ENCODE data around the gene THAP7. TPM values are rescaled to one million over a fixed set of nuclear protein-coding genes. Genes with fewer than 3 reads are reported as not detected.

The THAP7 gene
- total RNA-seq, 4 donors from 2014 or later = 46.9 to 71.8 (median 49.3) TPM

GRCh38 chr22:21026783-21027692 is 25.1 kb upstream of the THAP7 start:
- Histone ChIP-seq H3K4me1 (peaks cover 0 to 8% (median 4%) of the 10 kb centered on the region in 4 donors), H3K36me3 (no peaks in the 10 kb centered on the region), H3K27me3 (peaks cover 0 to 29% of the 10 kb centered on the region in 2 donors), H3K9me3 (no peaks in the 10 kb centered on the region), H3K4me3 (no peak overlapping the region), H3K27ac (no peak overlapping the region)
- 66 to 69% methylated on average over 13 to 14 of the region's 14 CpGs for whole genome bisulfite sequencing, 2 donors
- no peak for TF ChIP-seq POLR2A (IDR thresholded peaks at IDR 0.05)
- TF ChIP-seq EP300 (IDR thresholded peaks at IDR 0.05) = no peak
- no peak for TF ChIP-seq CTCF (IDR thresholded peaks at IDR 0.05)
- DNase-seq (ENCODE audit: low spot score in 2 of 2) = no peak

DNA sequence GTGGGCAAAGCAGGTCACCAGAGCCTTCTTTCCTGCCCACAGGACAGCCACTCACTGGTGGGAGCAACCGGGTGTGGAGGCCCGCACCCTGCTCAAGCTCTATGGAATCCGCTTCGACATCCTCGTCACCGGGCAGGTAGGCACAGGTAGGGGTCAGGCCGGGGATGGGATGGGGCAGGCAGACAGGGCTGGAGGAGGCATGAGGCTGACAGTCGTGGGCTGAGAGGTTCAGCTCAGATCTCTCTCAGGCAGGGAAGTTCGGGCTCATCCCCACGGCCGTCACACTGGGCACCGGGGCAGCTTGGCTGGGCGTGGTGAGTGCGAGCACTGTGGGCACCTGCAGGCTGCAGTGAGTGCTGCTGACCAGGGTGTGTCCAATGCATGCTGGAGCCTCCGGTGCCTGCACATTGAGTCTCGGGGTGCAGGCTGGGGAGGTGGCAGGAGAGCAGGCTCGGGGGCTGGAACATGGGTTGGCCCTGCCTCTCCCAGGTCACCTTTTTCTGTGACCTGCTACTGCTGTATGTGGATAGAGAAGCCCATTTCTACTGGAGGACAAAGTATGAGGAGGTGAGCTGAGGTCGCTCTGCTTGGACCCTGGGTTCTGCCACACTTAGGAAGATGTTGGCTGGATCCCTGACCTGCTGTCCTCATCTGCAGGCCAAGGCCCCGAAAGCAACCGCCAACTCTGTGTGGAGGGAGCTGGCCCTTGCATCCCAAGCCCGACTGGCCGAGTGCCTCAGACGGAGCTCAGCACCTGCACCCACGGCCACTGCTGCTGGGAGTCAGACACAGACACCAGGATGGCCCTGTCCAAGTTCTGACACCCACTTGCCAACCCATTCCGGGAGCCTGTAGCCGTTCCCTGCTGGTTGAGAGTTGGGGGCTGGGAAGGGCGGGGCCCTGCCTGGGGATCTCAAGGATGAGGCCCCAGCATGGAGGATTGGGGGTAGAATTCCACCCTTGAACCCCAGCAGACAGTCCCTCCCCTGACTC is 24.1 kb upstream of the THAP7 start:
- Histone ChIP-seq H3K27ac (no peak overlapping the region), H3K36me3 (no peaks in the 10 kb centered on the region), H3K4me1 (no peaks in the 10 kb centered on the region), H3K4me3 (no peak overlapping the region), H3K9me3 (no peaks in the 10 kb centered on the region), H3K27me3 (peaks cover 0 to 21% of the 10 kb centered on the region in 2 donors)
- TF ChIP-seq EP300 (IDR thresholded peaks at IDR 0.05) (no peak), POLR2A (IDR thresholded peaks at IDR 0.05) (no peak), CTCF (IDR thresholded peaks at IDR 0.05) (no peak)
- WGBS, 2 donors = 85 to 87% methylated on average over 20 to 26 of the region's 27 CpGs
- no peak for DNase-seq (ENCODE audit: low spot score in 2 of 2)

DNA sequence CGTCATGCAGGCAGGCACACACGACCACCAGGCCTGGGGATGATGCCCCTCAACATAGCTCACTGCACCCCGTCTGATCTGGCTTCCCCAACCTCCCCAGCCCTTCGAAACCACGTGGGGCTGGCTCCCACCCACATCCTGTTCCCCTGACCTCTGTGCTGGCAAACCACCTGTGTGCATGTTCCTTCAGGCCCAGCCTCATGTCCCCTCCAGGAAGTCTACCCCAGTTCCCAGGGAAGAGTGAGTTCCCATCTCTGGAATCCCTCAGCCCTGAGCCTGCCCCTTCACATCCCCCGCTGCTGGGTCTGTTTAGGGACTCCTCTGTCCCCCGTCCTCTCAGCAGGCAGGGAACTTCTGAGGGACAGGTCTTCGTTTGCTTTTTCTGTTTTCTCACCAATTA is 23.3 kb upstream of the THAP7 start:
- no peak overlapping the region for H3K4me3 ChIP-seq
- WGBS, 2 donors = 70 to 76% methylated on average over 8 of the region's 8 CpGs
- DNase-seq (ENCODE audit: low spot score in 2 of 2) = no peak
- no peak overlapping the region for H3K27ac ChIP-seq
- H3K27me3 ChIP-seq = peaks cover 0 to 13% of the 10 kb centered on the region in 2 donors
- no peak for TF ChIP-seq POLR2A (IDR thresholded peaks at IDR 0.05)
- no peak for TF ChIP-seq CTCF (IDR thresholded peaks at IDR 0.05)
- no peak for TF ChIP-seq EP300 (IDR thresholded peaks at IDR 0.05)
- no peaks in the 10 kb centered on the region for H3K9me3 ChIP-seq
- H3K36me3 ChIP-seq = no peaks in the 10 kb centered on the region
- H3K4me1 ChIP-seq = no peaks in the 10 kb centered on the region

- no peak for DNase-seq (ENCODE audit: low spot score in 2 of 2)
- no peaks in the 10 kb centered on the region for H3K4me1 ChIP-seq
- TF ChIP-seq POLR2A (IDR thresholded peaks at IDR 0.05) (no peak), EP300 (IDR thresholded peaks at IDR 0.05) (no peak), CTCF (IDR thresholded peaks at IDR 0.05) (no peak)
- no peaks in the 10 kb centered on the region for H3K36me3 ChIP-seq
- no peak overlapping the region for H3K27ac ChIP-seq
- no peak overlapping the region for H3K4me3 ChIP-seq
- 85% methylated on average over 12 to 13 of the region's 13 CpGs for WGBS, 2 donors
- H3K9me3 ChIP-seq = no peaks in the 10 kb centered on the region
- H3K27me3 ChIP-seq = no peaks in the 10 kb centered on the region
These were observed 21.2 kb upstream of the THAP7 start for GRCh38 chr22:21022955-21023614.

All from tibial nerve (tissue), 4 donors.